AG09309 (cell line): ENCODE results near the gene PLEKHA4.
"Not testable (repeated sequence)": the region's sequence is repeated elsewhere in the genome, so short reads cannot be mapped to it uniquely, and the experiment has no call there.

ENCODE experiments used
- DNase-seq: peaks from one replicate; pipeline ENCODE4 v3.0.0-alpha.2; 2010; ENCODE audit warnings: low read depth
- H3K4me3 ChIP-seq: 2 replicates; pipeline ENCODE4 v1.5.1; 2011; ENCODE audit warnings: mild to moderate bottlenecking, low read depth, low read length, moderate library complexity; ENCODE audit not compliant: control insufficient read depth
- TF ChIP-seq, protein P1 (sequence below): IDR thresholded peaks from 2 replicates; pipeline ENCODE4 v1.5.1; 2011; ENCODE audit warnings: mild to moderate bottlenecking, low read depth, low read length, inconsistent platforms; ENCODE audit not compliant: insufficient read depth, control insufficient read depth; ENCODE audit errors: missing control alignments

Gene PLEKHA4

DNA sequence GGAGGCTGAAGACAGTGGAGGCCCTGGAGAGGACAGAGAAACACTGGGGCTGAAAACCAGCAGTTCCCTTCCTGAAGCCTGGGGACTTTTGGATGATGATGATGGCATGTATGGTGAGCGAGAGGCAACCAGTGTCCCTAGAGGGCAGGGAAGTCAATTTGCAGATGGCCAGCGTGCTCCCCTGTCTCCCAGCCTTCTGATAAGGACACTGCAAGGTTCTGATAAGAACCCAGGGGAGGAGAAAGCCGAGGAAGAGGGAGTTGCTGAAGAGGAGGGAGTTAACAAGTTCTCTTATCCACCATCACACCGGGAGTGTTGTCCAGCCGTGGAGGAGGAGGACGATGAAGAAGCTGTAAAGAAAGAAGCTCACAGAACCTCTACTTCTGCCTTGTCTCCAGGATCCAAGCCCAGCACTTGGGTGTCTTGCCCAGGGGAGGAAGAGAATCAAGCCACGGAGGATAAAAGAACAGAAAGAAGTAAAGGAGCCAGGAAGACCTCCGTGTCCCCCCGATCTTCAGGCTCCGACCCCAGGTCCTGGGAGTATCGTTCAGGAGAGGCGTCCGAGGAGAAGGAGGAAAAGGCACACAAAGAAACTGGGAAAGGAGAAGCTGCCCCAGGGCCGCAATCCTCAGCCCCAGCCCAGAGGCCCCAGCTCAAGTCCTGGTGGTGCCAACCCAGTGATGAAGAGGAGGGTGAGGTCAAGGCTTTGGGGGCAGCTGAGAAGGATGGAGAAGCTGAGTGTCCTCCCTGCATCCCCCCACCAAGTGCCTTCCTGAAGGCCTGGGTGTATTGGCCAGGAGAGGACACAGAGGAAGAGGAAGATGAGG is 5.3 kb upstream of the PLEKHA4 start:
- peak overlapping the region; percentile 97 for H3K4me3 ChIP-seq
- no peak for DNase-seq
- TF ChIP-seq, protein P1, sequence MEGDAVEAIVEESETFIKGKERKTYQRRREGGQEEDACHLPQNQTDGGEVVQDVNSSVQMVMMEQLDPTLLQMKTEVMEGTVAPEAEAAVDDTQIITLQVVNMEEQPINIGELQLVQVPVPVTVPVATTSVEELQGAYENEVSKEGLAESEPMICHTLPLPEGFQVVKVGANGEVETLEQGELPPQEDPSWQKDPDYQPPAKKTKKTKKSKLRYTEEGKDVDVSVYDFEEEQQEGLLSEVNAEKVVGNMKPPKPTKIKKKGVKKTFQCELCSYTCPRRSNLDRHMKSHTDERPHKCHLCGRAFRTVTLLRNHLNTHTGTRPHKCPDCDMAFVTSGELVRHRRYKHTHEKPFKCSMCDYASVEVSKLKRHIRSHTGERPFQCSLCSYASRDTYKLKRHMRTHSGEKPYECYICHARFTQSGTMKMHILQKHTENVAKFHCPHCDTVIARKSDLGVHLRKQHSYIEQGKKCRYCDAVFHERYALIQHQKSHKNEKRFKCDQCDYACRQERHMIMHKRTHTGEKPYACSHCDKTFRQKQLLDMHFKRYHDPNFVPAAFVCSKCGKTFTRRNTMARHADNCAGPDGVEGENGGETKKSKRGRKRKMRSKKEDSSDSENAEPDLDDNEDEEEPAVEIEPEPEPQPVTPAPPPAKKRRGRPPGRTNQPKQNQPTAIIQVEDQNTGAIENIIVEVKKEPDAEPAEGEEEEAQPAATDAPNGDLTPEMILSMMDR: no peak

DNA sequence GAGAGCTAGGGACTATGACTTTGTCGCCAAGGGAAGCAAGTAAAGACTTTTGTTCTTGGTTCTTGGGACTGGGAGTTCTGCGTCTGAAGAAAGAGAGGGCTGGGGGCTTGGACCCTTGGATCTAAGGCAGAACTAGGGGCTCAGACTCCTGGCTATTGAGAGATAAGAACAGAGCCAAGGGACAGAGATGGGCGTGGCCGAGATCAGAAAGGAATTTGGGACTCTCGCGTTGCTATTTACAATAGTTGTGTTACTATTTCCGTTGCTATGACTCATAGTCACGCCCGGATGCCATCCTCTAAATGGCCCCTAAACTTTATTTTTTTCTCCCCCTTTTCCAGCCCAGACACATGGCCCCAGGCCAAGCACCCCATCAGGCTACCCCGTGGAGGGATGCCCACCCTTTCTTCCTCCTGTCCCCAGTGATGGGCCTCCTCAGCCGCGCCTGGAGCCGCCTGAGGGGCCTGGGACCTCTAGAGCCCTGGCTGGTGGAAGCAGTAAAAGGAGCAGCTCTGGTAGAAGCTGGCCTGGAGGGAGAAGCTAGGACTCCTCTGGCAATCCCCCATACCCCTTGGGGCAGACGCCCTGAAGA is 4.6 kb upstream of the PLEKHA4 start:
- peak overlapping the region; percentile 97 for H3K4me3 ChIP-seq
- TF ChIP-seq, protein P1: no peak
- DNase-seq: peak; percentile 88

DNA sequence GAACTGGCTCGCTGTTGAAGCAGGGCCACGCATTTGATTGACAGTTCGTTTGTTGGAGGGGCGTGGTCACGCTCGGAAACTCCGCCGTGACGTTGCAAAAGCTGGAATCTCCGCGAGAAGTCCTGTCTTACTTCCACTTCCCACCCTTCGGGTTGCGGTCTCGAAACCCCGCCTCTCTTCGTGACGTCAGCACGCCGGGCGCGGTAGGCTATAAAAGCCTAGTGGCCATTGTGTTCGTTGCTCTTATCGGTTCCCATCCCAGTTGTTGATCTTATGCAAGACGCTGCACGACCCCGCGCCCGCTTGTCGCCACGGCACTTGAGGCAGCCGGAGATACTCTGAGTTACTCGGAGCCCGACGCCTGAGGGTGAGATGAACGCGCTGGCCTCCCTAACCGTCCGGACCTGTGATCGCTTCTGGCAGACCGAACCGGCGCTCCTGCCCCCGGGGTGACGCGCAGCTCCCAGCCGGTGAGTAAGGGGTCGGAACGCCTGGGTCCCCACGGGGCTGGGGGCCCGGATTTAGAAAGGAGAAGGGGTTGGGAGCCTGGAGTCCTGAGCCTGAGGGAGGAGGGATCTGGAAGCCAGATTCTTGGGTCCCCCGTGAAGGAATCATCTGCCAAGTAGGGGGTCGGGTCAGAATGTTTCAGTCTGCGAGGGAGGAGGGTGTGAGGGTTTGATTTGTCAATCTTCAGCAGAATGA is 3.9 kb upstream of the PLEKHA4 start, which contains the start of gene PPP1R15A:
PPP1R15A (plus strand) TSS at position 240 of the 702 bp plus-strand sequence. CDS start 813 bp downstream, outside the sequence.
- DNase-seq: peak; percentile 90
- H3K4me3 ChIP-seq: peak within 1 kb of the TSS; percentile 97
- TF ChIP-seq, protein P1: no peak

DNA sequence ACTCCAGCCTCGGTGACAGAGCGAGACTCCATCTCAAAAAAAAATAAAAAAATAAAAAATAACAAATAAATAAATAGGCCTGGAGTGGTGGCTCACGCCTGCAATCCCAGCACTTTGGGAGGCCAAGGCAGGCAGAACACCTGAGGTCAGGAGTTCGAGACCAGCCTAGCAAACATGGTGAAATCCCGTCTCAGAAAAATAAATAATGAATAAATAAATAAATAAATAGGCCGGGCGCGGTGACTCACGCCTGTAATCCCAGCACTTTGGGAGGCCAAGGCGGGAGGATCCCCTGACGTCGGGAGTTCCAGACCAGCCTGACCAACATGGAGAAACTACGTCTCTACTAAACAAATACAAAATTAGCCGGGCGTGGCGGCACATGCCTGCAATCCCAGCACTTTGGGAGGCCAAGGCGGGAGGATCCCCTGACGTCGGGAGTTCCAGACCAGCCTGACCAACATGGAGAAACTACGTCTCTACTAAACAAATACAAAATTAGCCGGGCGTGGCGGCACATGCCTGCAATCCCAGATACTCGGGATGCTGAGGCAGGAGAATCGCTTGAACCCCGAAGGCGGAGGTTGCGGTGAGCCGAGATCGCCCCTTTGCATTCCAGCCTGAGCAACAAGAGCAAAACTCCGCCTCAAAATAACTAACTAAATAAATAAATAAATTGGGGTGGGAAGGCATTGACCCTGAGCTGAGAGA is 3.2 kb upstream of the PLEKHA4 start:
- H3K4me3 ChIP-seq, DNase-seq: not testable (repeated sequence)

DNA sequence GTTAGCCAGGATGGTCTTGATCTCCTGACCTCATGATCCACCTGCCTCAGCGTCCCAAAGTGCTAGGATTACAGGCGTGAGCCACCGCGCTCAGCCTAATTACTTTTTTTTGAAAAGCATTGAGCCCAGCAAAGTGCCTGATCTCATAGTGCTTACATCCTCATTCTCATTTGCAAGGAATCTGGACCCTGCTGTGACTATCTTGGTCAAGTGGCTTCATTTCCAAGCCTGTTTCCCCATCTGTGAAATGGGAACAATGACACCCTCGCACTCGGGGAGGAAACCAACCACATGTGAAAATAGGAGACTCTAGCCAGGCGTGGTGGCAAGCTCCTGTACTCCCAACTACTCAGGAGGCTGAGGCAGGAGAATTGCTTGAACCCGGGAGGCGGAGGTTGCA is 1.6 kb upstream of the PLEKHA4 start:
- H3K4me3 ChIP-seq: no peak overlapping the region
- no peak for DNase-seq
- TF ChIP-seq, protein P1: no peak

DNA sequence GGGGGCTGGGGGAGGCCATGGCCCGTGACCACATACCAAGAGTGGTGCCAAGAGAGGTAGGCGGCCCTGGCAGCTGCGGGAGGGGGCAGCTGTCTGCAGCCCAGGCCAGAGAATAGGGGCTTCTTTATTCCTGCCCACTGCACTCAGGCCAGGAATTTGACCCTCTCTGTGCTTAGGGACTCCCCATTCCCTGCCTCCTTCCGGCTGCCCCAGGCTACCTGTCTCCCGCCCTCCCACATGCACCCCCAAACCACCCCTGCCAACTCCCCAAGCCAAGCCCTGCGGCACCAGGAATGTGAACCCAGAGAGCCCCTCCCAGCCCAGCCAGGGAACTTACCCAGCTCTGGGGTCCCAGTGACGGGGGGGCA is 687 bp downstream of the PLEKHA4 start:
- TF ChIP-seq, protein P1: no peak
- no peak for DNase-seq
- peak overlapping the region; percentile 52 for H3K4me3 ChIP-seq
